ENCODE measurements around the gene TBC1D2B.
"Not testable (repeated sequence)": the region's sequence is repeated elsewhere in the genome, so short reads cannot be mapped to it uniquely, and the experiment has no call there.

Gene TBC1D2B

DNA sequence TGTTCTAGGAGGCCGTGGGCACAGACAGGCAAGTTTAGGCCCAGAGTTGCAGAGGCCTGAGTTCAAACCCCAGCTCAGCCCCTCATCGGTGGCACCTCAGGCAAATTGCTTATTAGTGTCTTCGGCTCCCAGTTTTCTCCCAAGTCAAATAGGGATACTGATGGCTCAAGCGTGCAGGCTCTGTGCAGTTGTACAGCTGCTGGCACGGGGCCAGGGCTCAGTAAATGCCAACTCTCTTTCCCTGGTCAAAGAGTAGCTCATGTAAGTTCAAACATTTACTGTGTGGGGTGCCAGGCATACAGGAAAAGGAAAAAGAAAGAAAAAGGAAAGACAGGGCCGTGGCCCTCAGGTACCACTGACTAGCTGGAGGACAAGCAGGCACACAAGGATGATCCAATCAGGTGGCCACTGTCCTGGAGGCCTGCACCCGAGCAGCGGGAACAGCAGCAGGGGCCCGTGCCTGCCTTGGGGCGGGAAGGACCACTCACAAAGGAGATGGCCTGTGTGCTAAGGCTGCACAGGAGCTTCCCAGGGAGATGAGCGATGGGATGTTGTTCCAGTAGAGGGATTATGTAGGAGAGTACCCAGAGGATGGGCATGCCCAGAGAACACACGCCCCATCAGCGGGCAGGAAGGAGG lies 70.8 kb downstream of the TBC1D2B start:
- in situ Hi-C loops (cut with HindIII; ENCODE audit: low pct_unique_long_range_greater_than_20kb, low sequenced_read_pairs): no loop called here
- TF ChIP-seq JUND (IDR thresholded peaks at IDR 0.05; ENCODE audit: low read depth): no peak
- no peak for DNase-seq (ENCODE audit: low read depth in 1 of 2, low spot score in 1 of 2)

DNA sequence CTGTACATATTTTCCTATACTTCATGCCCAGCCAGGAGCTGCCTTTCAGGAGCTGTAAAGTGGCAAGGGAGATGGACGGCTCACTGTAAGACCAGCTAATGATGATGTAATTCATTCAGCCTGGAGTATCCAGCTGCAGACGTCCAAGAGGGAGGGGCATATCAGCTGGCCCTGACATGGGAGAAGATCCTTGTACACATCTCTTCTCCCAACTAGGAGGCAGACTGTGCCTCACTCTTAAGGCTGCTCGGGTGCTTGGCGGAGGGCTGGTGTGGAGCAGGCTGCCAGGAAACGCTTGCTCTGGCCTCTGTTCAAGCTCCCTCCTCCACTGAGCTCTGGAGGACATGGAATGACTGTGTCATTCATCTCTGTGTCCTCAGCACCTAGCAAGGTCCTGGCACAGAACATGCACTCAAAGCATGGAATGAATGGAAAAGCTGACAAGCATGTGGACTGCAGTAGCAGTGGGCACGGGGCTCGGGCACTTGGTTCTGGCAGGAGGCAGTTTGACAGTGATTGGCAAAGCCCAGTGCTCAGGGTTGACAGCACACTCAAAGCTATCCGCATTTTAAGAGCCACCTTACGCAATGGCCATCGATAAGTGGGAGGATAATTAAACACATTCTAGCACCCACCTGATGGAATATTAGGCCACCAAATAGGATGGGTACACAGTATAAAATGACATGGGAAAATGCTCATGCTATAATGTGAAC lies 72.4 kb downstream of the TBC1D2B start:
- in situ Hi-C loops (cut with HindIII; ENCODE audit: low pct_unique_long_range_greater_than_20kb, low sequenced_read_pairs): no loop called here
- no peak for TF ChIP-seq JUND (IDR thresholded peaks at IDR 0.05; ENCODE audit: low read depth)
- no peak for DNase-seq (ENCODE audit: low read depth in 1 of 2, low spot score in 1 of 2)

DNA sequence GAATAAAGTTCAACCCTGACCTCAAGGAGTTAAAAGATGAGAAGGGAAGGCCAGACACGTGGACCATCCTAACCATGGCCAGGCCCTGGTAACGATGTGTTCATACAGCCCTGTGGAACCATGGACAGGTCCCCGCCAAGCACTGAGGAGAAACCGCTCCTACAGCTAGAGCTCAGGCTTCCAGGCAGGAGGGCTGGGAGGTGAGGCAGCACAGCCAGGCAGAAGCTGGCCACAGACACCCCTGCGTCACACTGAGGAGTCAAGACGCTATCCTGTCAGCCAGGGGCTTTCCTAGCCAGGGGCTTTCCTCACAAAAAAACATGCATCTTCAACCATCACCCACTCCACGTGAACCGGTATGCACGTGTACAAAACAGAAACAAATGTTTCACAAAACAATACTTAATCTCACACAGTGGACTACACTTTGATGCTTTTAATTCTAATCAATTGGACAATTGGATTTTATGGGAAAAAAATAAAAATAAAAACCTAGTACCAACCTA lies 73.2 kb downstream of the TBC1D2B start:
- peak; percentile 7 to 53 for DNase-seq (ENCODE audit: low read depth in 1 of 2, low spot score in 1 of 2)
- in situ Hi-C loops (cut with HindIII; ENCODE audit: low pct_unique_long_range_greater_than_20kb, low sequenced_read_pairs): no loop called here

GRCh38 chr15:78003539-78004008 lies 73.9 kb downstream of the TBC1D2B start:
- DNase-seq (ENCODE audit: low read depth in 1 of 2, low spot score in 1 of 2): peak; percentile 17 to 95
- no peak for TF ChIP-seq JUND (IDR thresholded peaks at IDR 0.05; ENCODE audit: low read depth)
- in situ Hi-C loops (cut with HindIII; ENCODE audit: low pct_unique_long_range_greater_than_20kb, low sequenced_read_pairs): no loop called here

More for the DNA sequence above, 73.2 kb downstream of the TBC1D2B start:
- no peak for TF ChIP-seq JUND (IDR thresholded peaks at IDR 0.05; ENCODE audit: low read depth)

GRCh38 chr15:78002996-78003395 lies 74.5 kb downstream of the TBC1D2B start:
- no peak for TF ChIP-seq JUND (IDR thresholded peaks at IDR 0.05; ENCODE audit: low read depth)
- no peak for DNase-seq (ENCODE audit: low read depth in 1 of 2, low spot score in 1 of 2)
- in situ Hi-C loops (cut with HindIII; ENCODE audit: low pct_unique_long_range_greater_than_20kb, low sequenced_read_pairs): no loop called here

DNA sequence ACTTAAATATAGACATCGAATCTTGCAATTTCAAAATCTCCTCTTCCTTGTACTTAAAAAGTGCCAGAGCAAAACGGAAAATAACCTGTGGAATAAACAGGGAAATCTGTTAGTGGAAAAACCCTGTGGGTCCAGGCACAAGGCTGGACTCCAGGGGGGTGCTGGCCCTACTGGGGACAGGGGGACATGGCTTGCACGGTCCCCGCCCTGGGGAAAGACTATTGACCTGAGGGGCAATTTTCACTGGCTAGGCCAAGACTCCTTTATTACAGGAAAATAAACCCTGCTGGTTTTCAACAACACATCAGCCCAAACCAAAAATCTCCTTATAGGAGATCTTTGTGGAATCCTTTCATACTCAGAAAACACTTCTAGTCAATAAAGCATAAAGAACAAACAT lies 75.9 kb downstream of the TBC1D2B start:
- in situ Hi-C loops (cut with HindIII; ENCODE audit: low pct_unique_long_range_greater_than_20kb, low sequenced_read_pairs): no loop called here
- no peak for TF ChIP-seq JUND (IDR thresholded peaks at IDR 0.05; ENCODE audit: low read depth)
- no peak for DNase-seq (ENCODE audit: low read depth in 1 of 2, low spot score in 1 of 2)

DNA sequence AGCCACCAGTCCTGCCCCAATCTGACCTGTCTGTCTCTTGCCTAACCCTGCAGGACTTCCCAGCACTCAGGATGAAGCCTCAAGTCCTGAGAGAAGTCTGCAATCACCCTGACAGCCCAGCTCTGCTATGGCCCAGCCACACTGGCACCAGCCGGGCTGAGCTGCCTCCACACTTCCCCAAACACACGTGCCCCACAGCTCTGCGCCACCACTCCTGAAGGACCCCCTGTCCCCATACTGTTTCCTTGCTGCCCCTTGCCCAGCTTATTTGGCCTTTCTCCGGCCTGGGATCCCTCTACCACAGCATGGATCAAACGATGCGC lies 76.6 kb downstream of the TBC1D2B start:
- no peak for DNase-seq (ENCODE audit: low read depth in 1 of 2, low spot score in 1 of 2)
- in situ Hi-C loops (cut with HindIII; ENCODE audit: low pct_unique_long_range_greater_than_20kb, low sequenced_read_pairs): no loop called here
- no peak for TF ChIP-seq JUND (IDR thresholded peaks at IDR 0.05; ENCODE audit: low read depth)

DNA sequence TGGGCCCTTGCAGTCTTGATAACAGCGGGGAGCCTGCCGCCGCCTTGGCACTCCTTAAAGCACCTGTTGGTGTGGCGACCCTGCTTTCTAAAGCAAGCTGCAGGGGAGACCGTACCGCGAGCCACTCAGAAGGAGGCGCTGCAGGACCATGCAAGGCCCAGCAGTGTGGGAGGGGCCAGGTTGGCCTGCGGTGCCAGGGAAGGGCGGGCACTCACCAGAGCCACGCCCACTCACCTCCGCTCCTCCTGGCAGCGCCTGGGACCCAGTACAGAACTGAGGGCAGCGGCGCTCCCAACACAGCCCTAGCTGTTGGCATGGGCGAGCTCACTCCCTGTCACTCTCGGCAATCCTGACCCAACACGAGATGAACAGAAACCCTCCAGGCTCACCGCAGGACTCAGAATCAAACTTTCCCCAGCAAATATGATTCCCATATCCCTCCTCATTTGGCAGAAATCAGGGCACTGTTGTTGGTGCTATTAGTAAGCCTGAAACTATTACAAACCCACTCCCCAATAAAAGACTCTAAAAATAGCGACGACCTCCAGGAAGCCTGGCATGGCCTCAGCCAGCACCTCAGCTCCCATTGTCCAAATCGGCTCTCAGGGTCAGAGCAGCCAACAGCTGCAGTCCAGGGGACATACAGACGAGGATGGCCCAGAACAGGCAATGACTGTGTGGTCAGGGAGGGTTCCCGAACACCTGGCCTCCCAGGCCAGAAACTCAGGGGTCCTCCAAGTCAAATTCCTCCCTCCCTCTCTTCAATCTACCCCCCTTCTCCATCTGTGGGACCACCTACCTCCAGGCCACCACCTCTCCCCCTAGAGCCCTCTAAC lies 77.2 kb downstream of the TBC1D2B start:
- in situ Hi-C loops (cut with HindIII; ENCODE audit: low pct_unique_long_range_greater_than_20kb, low sequenced_read_pairs): no loop called here
- TF ChIP-seq JUND (IDR thresholded peaks at IDR 0.05; ENCODE audit: low read depth): no peak
- peak; percentile 73 to 91 for DNase-seq (ENCODE audit: low read depth in 1 of 2, low spot score in 1 of 2)

GRCh38 chr15:77999486-77999885 lies 78.0 kb downstream of the TBC1D2B start:
- TF ChIP-seq JUND (IDR thresholded peaks at IDR 0.05; ENCODE audit: low read depth): no peak
- in situ Hi-C loops (cut with HindIII; ENCODE audit: low pct_unique_long_range_greater_than_20kb, low sequenced_read_pairs): no loop called here
- no peak for DNase-seq (ENCODE audit: low read depth in 1 of 2, low spot score in 1 of 2)

- in situ Hi-C loops (cut with HindIII; ENCODE audit: low pct_unique_long_range_greater_than_20kb, low sequenced_read_pairs): no loop called here
- TF ChIP-seq JUND (IDR thresholded peaks at IDR 0.05; ENCODE audit: low read depth): no peak
- DNase-seq (ENCODE audit: low read depth in 1 of 2, low spot score in 1 of 2): no peak
Observed at GRCh38 chr15:77998592-77998991, 78.9 kb downstream of the TBC1D2B start.

DNA sequence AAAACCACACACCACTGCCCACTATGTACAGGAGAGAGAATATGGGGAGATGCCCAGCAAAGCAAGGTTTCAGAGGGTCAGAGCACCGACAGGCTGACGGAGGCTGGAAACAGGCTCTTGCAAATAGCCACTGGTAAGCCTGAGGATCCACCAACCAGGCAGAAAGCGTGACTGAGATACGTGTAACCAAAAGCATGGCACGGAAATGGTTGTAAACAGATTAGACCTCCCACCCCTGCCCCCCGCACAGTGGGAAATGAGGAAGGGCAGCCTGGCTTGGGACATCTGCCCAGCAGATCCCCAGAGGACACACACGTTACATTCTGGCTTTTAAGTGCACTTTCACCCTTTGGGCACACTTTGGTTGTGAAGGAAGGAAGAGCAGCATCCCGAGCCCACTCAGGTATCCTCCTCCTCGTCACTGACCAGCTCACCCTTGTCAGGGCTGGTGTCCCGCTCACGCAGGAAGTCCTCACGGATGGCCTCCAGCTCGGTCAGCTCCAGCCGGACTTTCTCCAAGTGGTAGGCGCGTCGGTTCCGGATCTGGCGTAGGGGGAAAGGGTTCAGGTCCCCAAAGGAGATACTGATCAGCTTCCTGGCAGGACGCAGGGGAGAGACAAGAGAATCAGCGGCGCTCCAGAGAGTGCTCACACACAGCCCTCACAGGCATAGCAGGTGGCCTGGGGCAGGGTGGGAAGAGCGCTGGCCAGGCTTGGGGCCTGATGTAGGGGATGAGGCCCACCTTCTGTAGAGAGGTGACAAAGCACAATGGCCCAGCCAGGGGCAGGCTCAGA lies 79.6 kb downstream of the TBC1D2B start:
- DNase-seq (ENCODE audit: low read depth in 1 of 2, low spot score in 1 of 2); in situ Hi-C loops (cut with HindIII; ENCODE audit: low pct_unique_long_range_greater_than_20kb, low sequenced_read_pairs): not testable (repeated sequence)

GRCh38 chr15:77997221-77997620 lies 80.3 kb downstream of the TBC1D2B start:
- in situ Hi-C loops (cut with HindIII; ENCODE audit: low pct_unique_long_range_greater_than_20kb, low sequenced_read_pairs); DNase-seq (ENCODE audit: low read depth in 1 of 2, low spot score in 1 of 2): not testable (repeated sequence)

GRCh38 chr15:77996713-77997171 lies 80.8 kb downstream of the TBC1D2B start:
- in situ Hi-C loops (cut with HindIII; ENCODE audit: low pct_unique_long_range_greater_than_20kb, low sequenced_read_pairs); DNase-seq (ENCODE audit: low read depth in 1 of 2, low spot score in 1 of 2): not testable (repeated sequence)

- in situ Hi-C loops (cut with HindIII; ENCODE audit: low pct_unique_long_range_greater_than_20kb, low sequenced_read_pairs): not testable (repeated sequence)
Observed at GRCh38 chr15:77996226-77996625, 81.3 kb downstream of the TBC1D2B start.

GRCh38 chr15:77995537-77995918 lies 82.0 kb downstream of the TBC1D2B start:
- DNase-seq (ENCODE audit: low read depth in 1 of 2, low spot score in 1 of 2); in situ Hi-C loops (cut with HindIII; ENCODE audit: low pct_unique_long_range_greater_than_20kb, low sequenced_read_pairs): not testable (repeated sequence)

More at GRCh38 chr15:77996226-77996625, 81.3 kb downstream of the TBC1D2B start:
- not testable (repeated sequence) for DNase-seq (ENCODE audit: low read depth in 1 of 2, low spot score in 1 of 2)

GRCh38 chr15:77994893-77995536 lies 82.5 kb downstream of the TBC1D2B start:
- DNase-seq (ENCODE audit: low read depth in 1 of 2, low spot score in 1 of 2); in situ Hi-C loops (cut with HindIII; ENCODE audit: low pct_unique_long_range_greater_than_20kb, low sequenced_read_pairs): not testable (repeated sequence)

All from T47D (cell line).